ENCODE measurements around the gene ACTL9. TPM values are rescaled to one million over a fixed set of nuclear protein-coding genes. Genes with fewer than 3 reads are reported as not detected.

The ACTL9 gene
- total RNA-seq, 2 experiments from 2014 or later: not detected

DNA sequence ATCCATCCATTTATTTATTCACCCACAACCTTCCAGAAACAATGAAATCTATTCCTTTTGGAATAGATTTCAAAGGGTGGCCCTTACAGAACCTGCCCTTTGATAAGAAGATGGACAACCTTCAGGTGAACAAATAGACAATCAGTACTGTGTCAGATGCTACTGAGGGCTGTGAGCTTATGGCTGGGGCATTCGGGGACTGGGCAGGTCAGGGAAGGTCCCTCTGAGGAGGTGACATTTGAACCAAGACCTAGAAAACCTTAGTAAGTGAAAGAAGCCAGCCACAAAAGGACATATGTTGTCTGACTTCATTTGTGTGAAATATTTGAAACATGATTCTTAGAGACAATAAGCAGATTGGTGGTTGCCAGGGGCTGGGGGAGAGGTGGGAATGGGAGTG lies 15.7 kb downstream of the ACTL9 start:
- peaks cover 43% of the 10 kb centered on the region for H3K4me1 Mint-ChIP-seq (ENCODE audit: low read depth)
- H3K9me3 Mint-ChIP-seq (ENCODE audit: insufficient read depth): peaks cover 4% of the 10 kb centered on the region
- no peak overlapping the region for H3K4me3 Mint-ChIP-seq
- POLR2A ChIA-PET: no interaction called here
- no peak for ATAC-seq
- CTCF ChIA-PET: no interaction called here
- peaks cover 9% of the 10 kb centered on the region for H3K36me3 Mint-ChIP-seq (ENCODE audit: low read depth)
- H3K27me3 Mint-ChIP-seq (ENCODE audit: low read depth): peaks cover 21% of the 10 kb centered on the region
- no peak for DNase-seq
- no peak overlapping the region for H3K27ac Mint-ChIP-seq

DNA sequence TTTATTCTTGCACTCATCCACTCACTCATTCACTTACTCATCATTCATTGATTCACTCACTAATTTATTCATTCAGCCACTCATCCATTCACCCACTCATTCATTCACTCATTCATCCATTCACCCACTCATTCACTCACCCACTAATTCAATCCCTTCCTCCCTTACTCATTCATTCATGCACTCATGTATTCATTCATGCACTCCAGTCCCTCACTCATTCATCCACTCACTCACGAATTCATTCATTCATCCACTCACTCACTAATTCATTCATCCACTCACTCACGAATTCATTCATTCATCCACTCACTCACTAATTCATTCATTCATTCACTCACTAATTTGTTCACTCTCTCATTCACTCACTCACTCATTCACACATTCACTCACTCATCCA lies 16.1 kb downstream of the ACTL9 start:
- CTCF ChIA-PET: interaction anchor here (1.4 to 1.9 kb wide), 2 partner anchors 8 to 12 kb away, joined by 4 to 7 read pairs; no protein-coding TSS in a partner anchor
- H3K4me3 Mint-ChIP-seq: no peak overlapping the region
- H3K36me3 Mint-ChIP-seq (ENCODE audit: low read depth): peaks cover 9% of the 10 kb centered on the region
- DNase-seq (no peak), ATAC-seq (no peak)
- peaks cover 43% of the 10 kb centered on the region for H3K4me1 Mint-ChIP-seq (ENCODE audit: low read depth)
- POLR2A ChIA-PET: no interaction called here
- H3K27me3 Mint-ChIP-seq (ENCODE audit: low read depth): peaks cover 23% of the 10 kb centered on the region
- peaks cover 4% of the 10 kb centered on the region for H3K9me3 Mint-ChIP-seq (ENCODE audit: insufficient read depth)
- no peak overlapping the region for H3K27ac Mint-ChIP-seq

DNA sequence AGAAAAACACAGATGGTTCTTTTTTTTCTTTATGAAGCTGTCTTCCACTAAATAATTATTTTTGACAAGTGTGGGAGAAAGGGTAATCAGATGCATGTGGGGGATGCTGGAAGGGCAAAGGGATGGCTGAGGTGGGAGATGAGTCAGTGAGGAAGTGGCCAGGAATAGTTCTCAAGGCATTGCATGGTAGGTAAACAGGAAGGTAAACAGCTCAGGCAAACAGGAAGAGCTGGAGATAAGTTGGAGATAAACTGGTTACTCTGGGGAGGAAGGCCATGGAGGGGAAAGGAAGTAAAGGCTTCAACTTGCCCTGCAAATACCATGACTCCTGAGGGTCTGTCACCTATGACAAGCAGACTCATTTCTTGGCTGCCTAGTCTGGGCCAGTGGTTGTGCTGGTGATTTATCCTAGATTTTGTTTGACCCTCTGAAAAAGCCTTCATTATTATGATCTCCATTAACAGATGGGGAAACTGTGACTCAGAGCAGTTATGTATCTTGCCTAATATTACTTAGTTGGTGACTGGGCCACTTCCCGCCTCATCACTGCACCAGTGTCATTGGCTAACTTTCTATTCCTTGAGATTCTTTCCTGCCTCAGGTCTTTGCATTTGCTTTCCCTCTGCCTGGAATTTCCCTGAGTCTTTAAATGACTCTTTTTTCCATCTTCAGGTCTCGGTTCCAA lies 17.1 kb downstream of the ACTL9 start:
- ATAC-seq (no peak), DNase-seq (no peak)
- Mint-ChIP-seq H3K4me1 (ENCODE audit: low read depth) (peaks cover 41% of the 10 kb centered on the region), H3K36me3 (ENCODE audit: low read depth) (peaks cover 9% of the 10 kb centered on the region), H3K9me3 (ENCODE audit: insufficient read depth) (peaks cover 4% of the 10 kb centered on the region), H3K27me3 (ENCODE audit: low read depth) (peaks cover 20% of the 10 kb centered on the region), H3K4me3 (no peak overlapping the region), H3K27ac (peak overlapping the region; percentile 58)
- ChIA-PET POLR2A (no interaction called here), CTCF (interaction anchor here (1.4 to 1.9 kb wide), 2 partner anchors 9 to 12 kb away, joined by 4 to 7 read pairs; no protein-coding TSS in a partner anchor)

DNA sequence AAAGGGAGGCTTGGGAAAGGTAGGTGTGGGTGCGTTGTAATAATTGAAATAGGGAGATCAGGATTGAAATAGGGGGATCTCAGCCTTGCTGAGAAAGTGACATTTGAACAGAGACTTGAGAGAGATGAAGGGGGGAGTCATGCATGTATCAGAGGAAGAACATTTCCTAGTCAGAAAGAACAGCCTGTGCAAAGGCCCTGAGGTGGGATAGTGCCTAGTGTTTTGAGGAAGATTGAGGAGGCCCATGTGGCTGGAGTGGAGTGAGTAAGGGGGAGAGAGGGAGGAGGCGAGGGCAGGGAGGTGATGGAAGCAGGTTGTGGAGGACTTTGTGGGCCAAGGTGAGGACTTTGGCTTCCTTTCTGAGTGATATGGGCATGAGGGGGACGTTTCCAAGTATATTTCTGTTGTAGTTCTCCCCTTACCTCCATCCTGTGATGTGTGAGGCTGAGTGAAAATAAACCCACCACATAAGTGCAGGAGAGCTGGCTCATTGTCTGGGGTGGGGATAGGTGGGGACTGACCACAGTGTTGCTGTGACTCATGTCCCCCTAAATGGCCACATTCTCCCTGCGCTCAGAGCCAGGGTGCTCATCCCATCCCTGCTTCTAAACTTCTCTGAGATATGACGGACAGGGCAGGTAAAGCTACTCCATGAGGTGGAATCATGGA lies 17.8 kb downstream of the ACTL9 start:
- ATAC-seq (no peak), DNase-seq (no peak)
- no peak overlapping the region for H3K4me3 Mint-ChIP-seq
- peaks cover 9% of the 10 kb centered on the region for H3K36me3 Mint-ChIP-seq (ENCODE audit: low read depth)
- peak overlapping the region; percentile 58 for H3K27ac Mint-ChIP-seq
- ChIA-PET CTCF (interaction anchor here (1.4 to 1.9 kb wide), 2 partner anchors 10 to 13 kb away, joined by 4 to 7 read pairs; no protein-coding TSS in a partner anchor), POLR2A (no interaction called here)
- peaks cover 21% of the 10 kb centered on the region for H3K27me3 Mint-ChIP-seq (ENCODE audit: low read depth)
- H3K9me3 Mint-ChIP-seq (ENCODE audit: insufficient read depth): peaks cover 4% of the 10 kb centered on the region
- peaks cover 43% of the 10 kb centered on the region for H3K4me1 Mint-ChIP-seq (ENCODE audit: low read depth)

DNA sequence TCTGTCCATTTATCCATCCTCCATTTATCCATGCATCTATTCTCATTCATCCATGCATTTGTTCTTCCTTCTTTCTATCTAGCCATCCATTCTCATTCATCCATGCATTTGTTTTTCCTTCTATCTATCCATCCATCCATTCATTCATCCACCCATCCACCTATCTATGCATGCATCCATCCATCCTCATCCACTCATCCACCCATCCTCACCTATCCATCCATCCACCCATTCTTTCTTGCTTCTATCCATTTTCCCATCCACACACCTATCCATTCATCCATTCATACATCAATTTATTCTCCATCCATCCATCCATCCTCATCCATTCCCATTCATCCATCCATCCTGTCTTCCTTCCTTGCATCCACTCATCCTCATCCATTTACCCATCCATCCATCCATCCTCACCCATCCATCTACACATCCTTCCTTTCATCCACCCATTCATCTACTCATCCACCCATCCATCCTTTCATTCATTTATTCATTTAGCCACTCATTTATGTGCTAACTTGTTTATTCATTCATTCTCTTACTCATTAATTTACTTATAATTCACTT lies 20.3 kb downstream of the ACTL9 start:
- no peak for DNase-seq
- H3K4me3 Mint-ChIP-seq: no peak overlapping the region
- H3K27me3 Mint-ChIP-seq (ENCODE audit: low read depth): peaks cover 27% of the 10 kb centered on the region
- peaks cover 9% of the 10 kb centered on the region for H3K36me3 Mint-ChIP-seq (ENCODE audit: low read depth)
- peaks cover 53% of the 10 kb centered on the region for H3K4me1 Mint-ChIP-seq (ENCODE audit: low read depth)
- H3K9me3 Mint-ChIP-seq (ENCODE audit: insufficient read depth): peaks cover 4% of the 10 kb centered on the region
- CTCF ChIA-PET: no interaction called here
- no peak for ATAC-seq
- no peak overlapping the region for H3K27ac Mint-ChIP-seq
- POLR2A ChIA-PET: no interaction called here

DNA sequence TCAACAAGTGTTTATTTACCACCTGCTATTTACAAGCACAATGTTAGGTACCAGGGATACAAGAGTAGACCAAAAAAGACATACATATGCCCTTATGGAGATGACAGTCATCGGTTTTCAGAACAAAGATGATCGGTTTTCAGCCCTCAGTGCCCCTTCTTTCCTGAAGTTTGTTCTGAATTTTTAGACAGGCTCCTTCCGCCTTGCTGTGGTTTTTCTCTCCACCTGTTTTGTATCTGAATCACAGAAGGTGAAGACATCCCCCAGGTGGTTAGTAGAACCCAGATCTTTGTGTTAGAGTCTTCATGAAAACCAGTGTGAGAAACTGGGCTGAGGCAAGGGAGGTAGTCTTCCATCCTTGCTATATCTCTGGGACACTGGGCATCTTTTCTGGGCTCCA lies 23.5 kb downstream of the ACTL9 start:
- H3K4me1 Mint-ChIP-seq (ENCODE audit: low read depth): peaks cover 49% of the 10 kb centered on the region
- POLR2A ChIA-PET: no interaction called here
- H3K9me3 Mint-ChIP-seq (ENCODE audit: insufficient read depth): no peaks in the 10 kb centered on the region
- no peak overlapping the region for H3K27ac Mint-ChIP-seq
- DNase-seq (no peak), ATAC-seq (no peak)
- H3K27me3 Mint-ChIP-seq (ENCODE audit: low read depth): peaks cover 21% of the 10 kb centered on the region
- H3K4me3 Mint-ChIP-seq: no peak overlapping the region
- CTCF ChIA-PET: no interaction called here
- no peaks in the 10 kb centered on the region for H3K36me3 Mint-ChIP-seq (ENCODE audit: low read depth)

DNA sequence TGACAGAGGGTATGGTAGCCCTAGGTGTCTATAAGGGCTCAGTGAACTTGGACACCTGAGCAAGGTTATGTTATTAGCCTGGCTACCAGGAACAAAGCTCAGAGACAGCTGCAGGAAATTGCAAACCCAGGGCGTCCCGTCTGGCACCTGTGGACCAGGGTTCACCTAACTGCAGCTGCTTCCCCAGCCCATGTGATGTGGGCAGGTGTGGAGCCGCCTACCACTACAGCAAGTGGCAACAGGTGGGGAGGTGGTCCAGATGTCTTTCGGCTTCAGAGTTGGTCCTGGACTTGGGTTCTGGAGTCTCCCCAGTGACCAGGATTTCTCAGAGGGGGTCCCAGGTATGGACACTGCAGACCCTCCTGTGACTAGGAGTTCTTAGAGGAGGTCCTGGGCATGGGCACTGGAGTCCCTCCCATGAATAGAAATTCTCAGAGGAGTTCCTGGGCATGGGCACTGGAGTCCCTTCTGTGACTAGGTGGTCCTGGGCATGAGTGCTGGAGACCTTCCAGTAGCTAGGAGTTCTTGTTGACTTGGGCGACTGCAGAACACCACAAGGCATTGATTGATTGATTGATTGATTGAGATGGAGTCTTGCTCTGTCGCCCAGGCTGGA lies 25.2 kb downstream of the ACTL9 start:
- CTCF ChIA-PET: interaction anchor here (1.0 to 1.5 kb wide), 2 partner anchors 19 to 21 kb away, joined by 4 read pairs; no protein-coding TSS in a partner anchor
- no peak overlapping the region for H3K27ac Mint-ChIP-seq
- H3K36me3 Mint-ChIP-seq (ENCODE audit: low read depth): peaks cover 3% of the 10 kb centered on the region
- ATAC-seq (no peak), DNase-seq (no peak)
- POLR2A ChIA-PET: no interaction called here
- no peaks in the 10 kb centered on the region for H3K9me3 Mint-ChIP-seq (ENCODE audit: insufficient read depth)
- no peak overlapping the region for H3K4me3 Mint-ChIP-seq
- peaks cover 19% of the 10 kb centered on the region for H3K27me3 Mint-ChIP-seq (ENCODE audit: low read depth)
- peaks cover 64% of the 10 kb centered on the region for H3K4me1 Mint-ChIP-seq (ENCODE audit: low read depth)

DNA sequence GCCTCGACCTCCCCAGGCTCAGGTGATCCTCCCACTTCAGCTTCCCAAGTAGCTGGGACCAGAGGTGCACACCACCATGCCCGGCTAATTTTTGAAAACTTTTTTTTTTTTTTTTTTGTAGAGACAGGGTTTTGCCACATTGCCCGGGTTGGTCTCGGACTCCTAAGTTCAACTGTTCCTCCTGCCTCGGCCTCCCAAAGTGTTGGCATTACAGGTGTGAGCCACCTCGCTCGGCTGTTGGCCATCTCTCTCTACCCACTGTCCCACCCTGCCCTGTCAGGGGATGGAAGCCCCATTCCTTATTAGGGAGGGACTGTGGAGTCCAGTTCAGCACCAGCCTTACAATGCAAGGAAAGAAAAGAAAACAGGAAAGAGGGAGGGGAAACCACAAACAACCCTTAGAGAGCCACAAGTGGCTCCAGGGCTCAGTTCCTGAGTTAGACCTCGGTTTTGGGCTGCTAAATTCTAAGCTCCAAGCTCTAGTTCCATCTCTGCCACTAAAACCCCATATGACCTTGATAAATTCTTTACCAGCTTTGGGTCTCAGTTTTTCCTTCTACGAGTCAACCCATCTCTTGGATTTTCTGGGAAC lies 31.7 kb downstream of the ACTL9 start:
- no peak for DNase-seq
- Mint-ChIP-seq H3K27me3 (ENCODE audit: low read depth) (peaks cover 4% of the 10 kb centered on the region), H3K27ac (peak overlapping the region; percentile 78), H3K9me3 (ENCODE audit: insufficient read depth) (no peaks in the 10 kb centered on the region), H3K36me3 (ENCODE audit: low read depth) (peaks cover 6% of the 10 kb centered on the region), H3K4me1 (ENCODE audit: low read depth) (peaks cover 88% of the 10 kb centered on the region), H3K4me3 (peak overlapping the region; percentile 25)
- POLR2A ChIA-PET: no interaction called here
- CTCF ChIA-PET: interaction anchor here (3.2 to 4.4 kb wide), 2 partner anchors 12 to 27 kb away, joined by 17 to 27 read pairs; no protein-coding TSS in a partner anchor
- no peak for ATAC-seq

DNA sequence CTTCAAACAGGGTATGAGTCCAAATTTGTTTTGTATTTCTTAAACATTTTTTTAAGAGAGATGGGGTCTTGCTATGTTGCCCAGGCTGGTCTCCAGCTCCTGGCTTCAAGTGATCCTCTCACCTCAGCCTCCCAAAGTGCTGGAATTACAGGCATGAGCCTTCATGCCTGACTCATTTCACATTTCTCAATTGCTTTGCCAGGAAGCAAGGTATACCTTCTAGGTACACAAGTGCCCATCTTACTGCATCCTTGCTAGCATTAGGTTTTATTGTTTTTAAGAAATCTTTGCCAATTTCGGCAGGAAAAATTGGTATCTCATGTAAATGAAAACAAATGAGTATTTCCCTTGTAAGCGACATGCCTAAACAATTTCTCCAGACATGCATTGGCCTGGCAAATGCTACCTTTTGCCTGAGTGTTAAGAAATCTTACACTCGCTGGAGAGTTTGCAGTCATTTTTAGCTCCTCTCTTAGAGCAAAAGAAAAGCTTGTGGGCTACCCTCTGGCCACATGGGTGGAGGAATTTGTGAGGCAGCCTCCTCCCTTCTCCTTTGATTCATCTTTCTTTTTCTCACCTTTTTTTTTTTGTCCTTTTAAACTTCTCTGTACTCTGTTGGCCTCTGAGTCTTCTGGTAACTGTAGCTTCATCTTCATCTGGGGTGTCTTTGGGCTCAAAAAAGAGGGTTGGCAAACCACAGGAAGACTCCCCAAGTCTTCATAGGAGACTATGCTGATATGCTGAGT lies 33.0 kb downstream of the ACTL9 start:
- Mint-ChIP-seq H3K27me3 (ENCODE audit: low read depth) (peaks cover 6% of the 10 kb centered on the region), H3K4me3 (peak overlapping the region; percentile 42), H3K4me1 (ENCODE audit: low read depth) (peaks cover 81% of the 10 kb centered on the region), H3K36me3 (ENCODE audit: low read depth) (peaks cover 6% of the 10 kb centered on the region), H3K27ac (peak overlapping the region; percentile 78), H3K9me3 (ENCODE audit: insufficient read depth) (no peaks in the 10 kb centered on the region)
- CTCF ChIA-PET: interaction anchor here (1.5 to 4.4 kb wide), 3 partner anchors 11 to 312 kb away, joined by 4 to 27 read pairs (median 12); no protein-coding TSS in a partner anchor
- POLR2A ChIA-PET: no interaction called here
- peak; percentile 48 for ATAC-seq
- peak; percentile 61 for DNase-seq

DNA sequence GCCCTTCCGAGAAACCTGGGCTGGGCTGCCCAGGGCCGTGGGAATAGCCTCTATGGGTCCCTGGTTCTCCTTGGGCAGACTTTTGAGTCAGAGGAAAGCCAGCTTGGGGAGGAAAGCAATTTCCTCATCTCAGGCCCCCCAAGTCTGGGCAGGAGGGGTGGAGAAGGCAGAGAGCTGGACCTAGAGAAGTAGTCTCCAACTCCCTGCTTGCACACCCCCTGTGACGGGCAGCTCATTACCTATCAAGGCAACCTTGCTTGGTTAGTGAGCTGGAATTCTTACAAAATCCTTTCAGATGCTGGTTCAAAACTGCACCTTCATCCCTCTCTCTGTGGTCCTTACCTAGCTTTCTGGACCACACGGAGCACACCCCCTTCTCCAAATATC lies 33.9 kb downstream of the ACTL9 start:
- Mint-ChIP-seq H3K4me1 (ENCODE audit: low read depth) (peaks cover 72% of the 10 kb centered on the region), H3K9me3 (ENCODE audit: insufficient read depth) (no peaks in the 10 kb centered on the region), H3K27me3 (ENCODE audit: low read depth) (peaks cover 6% of the 10 kb centered on the region), H3K36me3 (ENCODE audit: low read depth) (peaks cover 6% of the 10 kb centered on the region), H3K4me3 (no peak overlapping the region), H3K27ac (peak overlapping the region; percentile 78)
- ChIA-PET POLR2A (no interaction called here), CTCF (interaction anchor here (1.1 to 2.2 kb wide), 3 partner anchors 10 to 311 kb away, joined by 4 to 12 read pairs (median 4); no protein-coding TSS in a partner anchor)
- ATAC-seq (no peak), DNase-seq (no peak)

Measured in activated CD8-positive, alpha-beta T cell treated with anti-CD3 and anti-CD28 coated beads, Interleukin-2, amount 10 ng/mL, durations not matched to agents 7 days and 5 days (primary cell).